Epithelial cell of esophagus (primary cell): ENCODE data around the gene MYBPC1.
A peak's percentile ranks its signal among the peaks of the same experiment; 100 is the strongest.

Experiments
- DNase-seq: peaks from one replicate; pipeline ENCODE4 v3.0.0; 2010; ENCODE audit warnings: low read depth
- H3K4me3 ChIP-seq: 2 replicates; pipeline ENCODE4 v1.5.1; 2011; ENCODE audit warnings: mild to moderate bottlenecking, low read length, control low read depth
- CTCF ChIP-seq: IDR thresholded peaks from 2 replicates; pipeline ENCODE4 v1.5.1; 2011; ENCODE audit warnings: low read depth, mild to moderate bottlenecking, low read length, control low read depth, inconsistent platforms; ENCODE audit not compliant: insufficient read depth; ENCODE audit errors: missing control alignments

MYBPC1 gene

GRCh38 chr12:101634724-101635123, 40.0 kb downstream of the MYBPC1 start:
- DNase-seq = no peak

GRCh38 chr12:101637936-101638335, 43.2 kb downstream of the MYBPC1 start:
- H3K4me3 ChIP-seq = no peak overlapping the region
- no peak for TF ChIP-seq CTCF
- DNase-seq = peak; percentile 1

More at GRCh38 chr12:101634724-101635123, 40.0 kb downstream of the MYBPC1 start:
- H3K4me3 ChIP-seq = no peak overlapping the region
- TF ChIP-seq CTCF = no peak

- no peak for TF ChIP-seq CTCF
- DNase-seq = peak; percentile 35
- peak overlapping the region; percentile 21 for H3K4me3 ChIP-seq
Observed at GRCh38 chr12:101642115-101643067, 47.6 kb downstream of the MYBPC1 start.

- DNase-seq = no peak
- TF ChIP-seq CTCF = no peak
- no peak overlapping the region for H3K4me3 ChIP-seq
Observed at GRCh38 chr12:101647711-101648110, 52.9 kb downstream of the MYBPC1 start.

- no peak for TF ChIP-seq CTCF
- no peak for DNase-seq
- H3K4me3 ChIP-seq = no peak overlapping the region
Observed at GRCh38 chr12:101648195-101648594, 53.4 kb downstream of the MYBPC1 start.

GRCh38 chr12:101650346-101651117, 55.8 kb downstream of the MYBPC1 start:
- H3K4me3 ChIP-seq = no peak overlapping the region
- peak; percentile 8 for DNase-seq
- TF ChIP-seq CTCF = no peak
